HG03460 (cell line): Measurements from ENCODE around the gene SLC45A2.

Experiments
- ATAC-seq: cut with Tn5 transposase; IDR thresholded peaks from one replicate; pipeline ENCODE4 v1.9.1; 2021; ENCODE audit not compliant: unreplicated experiment

The SLC45A2 gene

DNA sequence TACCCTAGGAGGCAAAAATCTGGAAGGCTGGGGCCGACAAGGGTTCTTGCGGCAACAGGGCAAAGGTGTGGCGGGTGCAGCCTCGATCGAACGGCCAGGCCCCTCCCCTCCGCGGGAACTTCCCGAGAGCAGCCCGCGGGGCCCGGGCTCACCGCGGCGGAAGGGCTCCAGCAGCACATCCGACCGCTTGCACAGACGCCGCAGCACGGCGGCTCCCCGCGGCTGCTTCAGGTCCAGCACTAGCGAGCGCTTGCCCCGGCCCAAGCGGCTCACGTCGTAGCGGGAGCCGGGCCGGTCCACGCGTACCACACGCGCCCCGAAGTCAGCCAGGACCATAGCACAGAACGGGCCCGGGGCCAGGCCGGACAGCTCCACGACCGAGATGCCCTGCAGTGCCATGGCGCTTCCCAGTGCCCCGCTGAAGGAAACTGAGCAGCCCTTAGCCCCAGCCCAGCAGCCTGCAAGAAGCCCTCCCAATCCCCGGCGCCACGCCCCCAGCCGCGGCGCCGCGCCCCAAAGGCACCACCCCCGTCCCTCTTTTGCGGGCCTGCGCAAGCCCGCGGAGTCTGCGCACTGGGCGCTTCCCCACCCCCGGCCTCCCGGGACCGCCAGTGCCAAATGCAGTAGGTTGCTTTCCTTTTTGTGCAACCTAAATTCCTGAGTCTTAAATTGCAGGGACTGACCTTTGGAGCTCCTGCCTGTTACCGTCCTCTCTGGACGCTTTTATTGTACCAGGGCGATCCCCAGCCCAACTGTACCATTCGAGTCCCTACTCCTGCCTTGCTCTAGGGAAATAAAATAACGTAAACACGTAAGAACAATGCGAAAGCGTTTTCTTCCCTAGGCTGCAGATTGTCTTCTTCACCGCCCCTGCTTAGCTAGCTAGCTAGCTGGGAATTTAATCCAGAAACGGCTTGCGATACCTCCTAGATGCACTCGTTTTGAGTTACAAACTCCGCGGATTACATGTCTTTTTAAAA is 23.4 kb upstream of the SLC45A2 start, which contains the start of gene AMACR:
AMACR (minus strand) TSS at position 430 of the 980 bp plus-strand sequence; CDS start at position 399, 31 bp downstream.
- peak; percentile 91 for ATAC-seq

DNA sequence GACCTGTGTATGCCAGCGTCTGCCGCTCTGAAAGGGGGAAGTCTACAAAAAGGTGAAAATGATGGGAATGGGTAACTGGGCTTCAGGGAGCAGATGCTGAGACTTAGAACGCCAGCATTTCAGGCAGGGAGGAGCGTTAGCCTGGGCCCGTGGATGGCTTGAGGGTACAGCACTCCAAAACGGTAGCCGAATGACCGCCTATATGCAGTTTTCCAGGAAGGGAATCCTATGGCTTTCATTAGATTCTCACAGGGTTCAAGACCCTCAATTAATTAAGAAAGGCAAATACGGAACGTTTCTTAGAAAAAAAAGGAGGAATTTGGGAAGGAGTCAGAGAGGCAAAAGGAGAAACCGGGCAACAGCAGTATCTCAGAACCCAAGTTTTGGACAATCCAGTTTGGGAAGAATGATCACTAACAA is 22.7 kb upstream of the SLC45A2 start:
- ATAC-seq: no peak

DNA sequence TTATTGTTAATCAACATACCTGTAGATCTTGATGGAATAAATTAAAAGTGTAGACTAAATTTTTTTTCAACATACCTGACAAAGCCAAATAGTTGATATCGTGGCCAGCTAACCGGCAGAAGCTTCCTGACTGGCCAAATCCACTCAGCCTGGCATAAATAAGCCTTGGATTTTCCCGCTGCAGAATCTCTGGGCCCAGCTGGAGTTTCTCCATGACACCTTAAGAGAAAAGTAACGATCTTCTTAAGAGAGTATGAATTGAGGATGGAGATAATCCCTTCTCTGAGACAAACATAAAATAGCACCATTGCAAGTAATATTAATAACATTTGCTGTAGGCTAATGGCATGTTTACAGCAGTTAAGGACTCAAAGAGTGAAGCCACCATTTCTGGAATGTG is 21.2 kb upstream of the SLC45A2 start:
- no peak for ATAC-seq

DNA sequence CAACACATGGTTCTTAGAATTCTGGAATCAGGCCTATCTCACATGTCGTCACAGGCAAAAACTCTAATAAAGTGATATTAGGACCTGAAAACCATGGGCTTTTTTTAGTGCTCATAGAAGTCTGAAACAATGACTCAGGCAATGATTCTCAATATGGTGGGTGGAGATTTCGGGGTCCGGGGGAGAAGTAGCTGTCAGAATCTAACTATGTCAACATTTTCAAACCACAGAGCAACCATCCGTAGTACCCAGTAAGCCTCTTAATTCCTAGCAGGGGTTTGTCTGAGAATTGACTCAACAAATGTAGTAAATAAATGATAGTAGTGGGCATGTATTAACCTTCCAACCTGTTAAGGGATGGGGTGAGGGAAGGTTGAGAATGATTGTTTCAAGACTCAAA is 20.7 kb upstream of the SLC45A2 start:
- ATAC-seq: no peak

DNA sequence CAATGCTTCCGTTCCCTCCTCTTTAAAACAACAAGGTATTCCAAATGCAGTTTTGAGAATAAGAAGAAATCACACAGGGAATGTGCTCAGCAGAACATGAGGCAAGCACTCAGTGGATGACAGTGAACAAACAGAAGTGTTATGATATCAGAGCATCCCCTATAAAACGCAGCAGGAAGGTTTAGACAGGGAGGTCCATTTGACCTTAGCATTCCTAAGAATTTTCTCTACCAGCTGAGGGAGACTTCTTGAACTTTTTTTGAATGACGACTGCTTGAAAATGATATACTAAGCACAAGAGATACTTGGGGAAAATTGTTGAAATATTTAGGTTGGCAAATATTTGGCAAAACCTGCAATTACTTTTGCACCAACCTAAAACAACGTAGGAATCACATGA is 19.4 kb upstream of the SLC45A2 start:
- ATAC-seq: no peak

DNA sequence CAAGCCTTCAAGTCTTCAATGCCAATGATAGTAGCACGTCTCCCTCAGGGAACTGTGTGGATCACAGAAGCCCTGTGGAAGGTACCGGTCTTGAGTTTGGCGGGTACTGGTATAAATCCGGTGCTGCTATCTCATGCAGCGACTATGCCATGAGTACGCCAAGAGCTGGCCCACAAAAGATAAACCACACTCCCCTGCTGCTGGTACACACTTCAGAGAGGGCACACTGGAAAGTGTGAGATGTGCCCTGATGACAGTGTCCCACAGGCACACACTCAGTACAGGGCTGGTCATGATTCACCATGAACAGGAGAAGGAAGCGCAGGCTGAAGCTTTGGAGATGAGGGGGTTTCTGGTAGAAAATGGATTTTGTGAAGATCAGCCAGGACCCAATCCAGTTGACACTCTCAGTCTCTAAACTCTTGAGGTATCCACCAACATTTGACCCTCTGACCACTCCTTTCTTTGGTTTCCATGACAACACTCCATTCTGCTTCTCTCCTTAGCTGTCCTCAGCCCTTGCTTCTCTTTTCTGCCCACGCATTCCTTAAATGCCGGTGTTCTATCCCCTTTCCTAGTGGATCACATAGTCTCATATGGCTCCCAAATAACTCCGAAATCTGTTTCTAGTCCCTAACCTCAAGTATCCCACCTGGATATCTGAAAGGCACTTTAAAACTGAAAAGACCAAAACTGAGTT is 18.3 kb upstream of the SLC45A2 start:
- no peak for ATAC-seq

DNA sequence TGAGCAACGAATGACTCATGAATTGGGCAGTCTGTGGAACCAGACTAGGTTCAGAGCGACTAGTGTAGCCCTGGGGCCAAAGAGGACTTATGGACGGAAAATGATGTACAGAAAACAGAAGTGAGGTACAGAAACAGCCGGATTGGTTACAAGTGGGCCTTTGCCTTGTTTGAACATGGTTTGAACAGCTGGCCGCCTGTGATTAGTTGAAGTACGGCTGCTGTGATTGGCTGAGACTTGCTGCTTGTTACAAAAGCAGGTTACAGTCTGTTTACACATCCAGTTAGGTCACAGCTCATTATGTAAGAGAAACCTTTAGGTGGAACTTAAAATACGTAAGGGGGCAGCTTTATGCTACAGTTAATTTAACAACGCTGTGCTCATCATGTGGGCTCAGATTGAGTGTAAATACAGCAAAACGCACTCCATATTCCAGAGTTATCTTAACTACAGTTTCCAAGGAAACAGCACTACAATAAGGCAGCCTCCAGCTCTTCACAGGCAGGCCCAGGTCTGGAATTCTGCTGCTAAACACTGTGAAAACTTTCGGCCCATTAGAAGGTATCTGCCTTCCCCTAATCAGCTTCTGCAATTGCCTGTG is 16.8 kb upstream of the SLC45A2 start:
- ATAC-seq: no peak

DNA sequence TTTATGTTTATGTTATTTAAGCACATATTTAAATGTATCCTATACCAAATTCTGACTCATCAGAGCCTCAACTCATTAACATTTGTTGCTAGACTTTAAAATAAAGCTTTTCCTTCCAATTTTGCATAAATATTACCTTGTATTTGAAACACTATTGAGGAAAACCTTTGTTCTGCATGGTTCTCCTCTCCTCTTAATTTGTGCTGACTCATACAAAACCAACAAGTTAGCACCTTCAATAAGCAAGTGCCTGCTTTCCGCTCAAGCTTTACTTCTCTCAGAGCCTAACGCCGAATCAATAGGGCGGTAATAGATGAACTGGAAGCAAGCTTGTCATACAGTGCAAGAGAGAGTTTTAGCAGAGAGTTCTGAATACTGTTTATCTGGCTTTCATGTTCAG is 15.5 kb upstream of the SLC45A2 start:
- no peak for ATAC-seq

DNA sequence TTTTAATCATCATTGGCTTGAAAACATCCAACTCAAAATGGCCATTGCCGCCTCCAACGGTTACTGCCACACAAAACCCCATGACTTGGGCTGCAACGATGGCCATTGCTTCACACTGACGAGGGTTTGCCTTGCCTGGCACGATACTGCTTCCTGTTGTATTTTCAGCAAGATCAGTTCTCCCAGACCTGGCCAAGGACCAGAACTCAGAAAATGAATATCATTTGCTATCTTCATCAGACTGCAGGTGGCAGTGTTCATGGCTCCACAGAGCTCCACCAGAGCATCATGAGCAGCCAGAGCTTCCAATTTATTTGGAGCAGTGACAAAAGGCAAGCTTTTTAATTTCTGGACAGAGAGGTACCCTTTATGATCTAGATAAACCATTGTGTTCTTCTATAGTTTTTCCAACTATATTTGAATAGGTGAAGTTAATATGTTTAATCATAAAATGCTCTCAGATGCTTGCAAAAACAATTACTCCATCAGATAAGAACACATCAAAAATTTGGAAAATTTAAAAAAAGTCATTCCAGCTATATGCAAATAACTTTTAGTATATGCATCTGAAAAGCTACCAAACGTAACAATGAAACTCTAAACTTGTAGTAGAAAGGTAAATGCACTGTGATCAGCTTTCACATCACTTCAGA is 13.0 kb upstream of the SLC45A2 start:
- no peak for ATAC-seq

DNA sequence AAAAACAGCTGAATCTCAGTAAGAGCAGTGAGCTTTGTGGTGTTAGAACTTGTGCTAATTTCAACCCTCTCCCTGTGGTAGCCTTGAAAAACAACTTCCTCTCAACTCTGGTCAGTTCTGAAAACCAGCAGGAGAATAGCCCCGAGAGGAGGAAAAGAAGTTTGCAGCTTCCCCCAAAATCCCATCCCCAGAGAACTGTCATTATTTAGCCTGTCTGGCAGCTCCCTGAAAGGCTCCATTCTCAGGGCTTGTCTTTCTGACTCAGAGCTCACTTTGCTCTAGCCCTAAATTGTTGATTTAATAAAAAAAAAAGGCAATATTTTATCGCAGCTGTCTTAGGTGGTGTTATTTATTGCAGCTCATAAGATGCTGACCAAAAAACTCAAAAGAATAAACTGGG is 11.4 kb upstream of the SLC45A2 start:
- ATAC-seq: no peak

DNA sequence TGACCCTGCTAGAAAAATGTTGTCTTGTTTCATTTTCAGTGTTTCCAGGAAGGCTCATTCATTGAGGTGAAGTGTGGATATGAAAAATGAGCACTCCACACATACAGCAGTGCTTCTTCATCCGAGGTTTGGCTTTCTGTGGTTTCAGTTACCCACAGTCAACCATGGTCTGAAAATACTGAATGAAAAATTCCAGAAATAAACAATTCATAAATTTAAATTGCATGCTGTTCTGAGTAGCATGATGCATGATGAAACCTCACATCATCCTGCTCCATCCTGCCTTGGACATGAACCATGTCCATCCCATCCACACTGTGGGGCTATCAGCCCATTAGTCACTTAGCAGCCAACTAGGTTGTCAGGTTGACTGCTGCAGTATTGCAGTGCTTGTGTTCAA is 10.4 kb upstream of the SLC45A2 start:
- peak; percentile 45 for ATAC-seq

DNA sequence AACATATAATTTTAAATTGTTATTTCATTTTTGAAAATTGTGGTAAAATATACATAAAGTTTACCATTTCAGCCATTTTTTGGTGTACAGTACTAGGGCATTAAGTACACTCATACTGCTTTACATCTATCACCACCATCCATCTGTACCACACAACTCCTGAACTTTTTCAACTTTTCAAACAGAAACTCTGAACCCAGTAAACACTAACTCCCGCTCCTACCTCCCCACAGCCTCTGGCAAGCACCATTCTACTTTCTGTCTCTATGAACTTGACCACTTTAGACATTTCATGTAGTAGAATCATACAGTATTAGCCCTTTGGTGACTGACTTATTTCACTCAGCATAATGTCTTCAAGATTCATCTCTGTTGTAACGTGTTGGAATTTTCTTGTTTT is 8.4 kb upstream of the SLC45A2 start:
- no peak for ATAC-seq

DNA sequence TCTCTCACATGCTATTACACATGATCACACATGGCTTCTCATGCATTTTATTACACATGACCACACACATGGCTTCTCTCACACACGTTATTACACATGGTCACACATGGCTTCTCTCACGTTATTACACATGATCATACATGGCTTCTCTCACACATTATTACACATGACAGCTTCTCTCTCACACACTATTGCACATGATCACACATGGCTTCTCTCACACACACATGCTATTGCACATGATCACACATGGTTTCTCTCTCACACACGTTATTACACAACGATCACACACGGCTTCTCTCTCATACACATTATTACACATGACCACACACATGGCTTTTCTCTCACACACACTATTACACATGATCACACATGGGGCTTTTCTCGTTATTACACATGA is 954 bp upstream of the SLC45A2 start:
- no peak for ATAC-seq

DNA sequence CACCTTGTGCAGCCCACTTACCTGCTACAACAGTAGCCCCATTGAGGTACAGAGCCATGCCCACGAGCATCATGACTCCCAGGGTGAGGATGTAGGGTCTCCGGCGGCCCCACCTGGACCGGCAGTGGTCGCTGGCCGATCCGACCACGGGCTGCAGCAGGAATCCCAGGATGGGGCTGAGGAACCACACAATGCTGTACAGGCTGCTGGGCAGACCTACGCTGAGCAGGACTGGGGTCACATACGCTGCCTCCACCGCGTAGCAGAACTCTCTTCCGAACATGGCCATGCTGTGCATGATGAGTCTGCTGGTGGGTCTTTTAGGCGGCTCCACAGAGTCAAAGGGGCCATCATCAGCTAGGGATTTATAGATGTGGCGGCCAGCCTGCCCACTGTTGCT is 315 bp downstream of the SLC45A2 start:
- ATAC-seq: no peak

DNA sequence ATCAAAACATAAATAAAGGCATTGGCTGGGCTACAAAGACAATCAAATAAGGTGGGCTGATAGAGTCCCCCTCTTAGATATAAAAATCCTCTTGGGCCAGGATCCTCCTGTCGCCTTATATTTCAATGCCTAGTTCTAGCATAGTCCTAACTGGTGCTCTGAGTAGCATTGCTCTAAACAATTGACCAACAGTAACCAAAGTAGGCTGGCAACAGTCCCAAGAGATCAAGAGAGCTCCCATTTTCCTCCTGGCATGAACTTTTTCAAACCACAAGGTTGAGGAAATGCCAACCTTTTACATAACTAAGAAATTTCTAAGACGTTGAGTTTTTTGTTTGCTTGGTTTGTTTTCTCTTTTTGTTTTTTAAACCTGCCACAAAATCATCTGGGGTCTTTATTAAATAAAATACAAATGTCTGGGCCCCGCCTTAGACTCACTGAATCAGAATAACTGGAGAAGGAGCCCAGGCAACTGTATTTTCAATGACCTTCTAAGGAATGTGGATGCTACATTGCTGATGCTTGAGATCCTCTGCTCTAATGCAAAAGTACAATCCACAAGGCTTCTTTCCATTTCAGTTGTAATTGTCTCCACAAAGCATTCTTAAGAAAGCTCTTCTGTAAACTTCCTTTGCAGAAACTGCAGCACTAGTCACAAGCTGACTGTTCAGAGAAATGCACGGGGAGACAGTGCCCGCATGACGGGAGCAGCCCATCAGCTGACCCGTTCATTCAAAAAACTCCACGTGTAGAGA is 2.9 kb downstream of the SLC45A2 start:
- no peak for ATAC-seq

DNA sequence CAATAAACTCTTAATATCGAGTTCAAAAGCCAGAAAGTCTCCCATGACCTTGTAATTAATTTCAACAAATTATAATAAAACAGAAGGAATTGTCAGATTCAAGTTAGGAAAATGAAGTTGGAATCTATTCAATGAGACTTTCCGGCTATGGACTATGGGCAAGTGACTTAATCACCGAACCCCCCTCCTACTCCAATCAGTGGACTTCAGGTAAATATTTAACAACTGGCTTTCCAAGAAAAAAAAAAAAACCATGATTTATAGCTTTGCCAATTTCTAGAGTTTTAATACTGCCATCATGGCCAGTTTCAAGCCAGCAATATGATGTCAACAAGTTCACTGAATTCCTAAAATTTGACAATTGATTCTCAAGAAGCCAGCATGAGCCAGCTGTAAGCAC is 4.5 kb downstream of the SLC45A2 start:
- ATAC-seq: no peak

DNA sequence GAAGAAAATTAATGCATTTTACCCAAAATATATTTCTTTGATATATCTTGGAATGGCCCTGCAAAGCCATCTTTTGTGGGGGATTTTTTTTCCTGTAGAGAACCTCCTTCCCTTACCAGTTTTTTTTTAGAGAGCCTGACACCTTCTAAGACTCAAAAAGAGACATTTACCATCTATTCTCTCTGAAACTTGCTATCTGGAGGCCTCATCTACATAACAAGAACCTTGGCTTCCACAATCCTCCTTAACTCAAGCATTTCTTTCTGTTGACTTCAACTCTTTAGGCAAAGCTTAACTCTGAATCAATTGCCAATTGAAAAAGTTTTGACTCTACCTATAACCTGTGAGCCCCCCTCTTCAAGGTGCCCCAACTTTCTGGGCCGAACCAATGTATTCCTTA is 6.2 kb downstream of the SLC45A2 start:
- ATAC-seq: no peak

DNA sequence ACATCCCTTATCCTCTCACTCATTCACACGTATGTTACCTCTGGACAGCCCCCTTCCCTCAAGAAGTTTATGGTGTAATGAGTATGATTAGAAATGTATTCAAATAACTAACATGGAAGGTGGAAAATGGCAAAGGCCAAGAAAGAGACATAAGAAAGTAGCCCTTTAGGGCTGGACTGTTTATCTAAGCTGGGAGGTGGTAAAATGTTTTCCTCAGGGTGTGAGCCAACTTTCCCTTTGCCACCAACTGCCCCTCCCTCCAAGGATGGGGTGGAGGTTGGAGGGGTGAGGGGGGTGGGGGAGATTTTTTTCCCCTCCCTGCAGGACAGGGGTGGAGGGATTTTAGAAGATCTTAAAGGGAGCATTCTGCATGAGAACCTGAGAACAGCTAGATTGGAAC is 8.2 kb downstream of the SLC45A2 start:
- ATAC-seq: no peak

DNA sequence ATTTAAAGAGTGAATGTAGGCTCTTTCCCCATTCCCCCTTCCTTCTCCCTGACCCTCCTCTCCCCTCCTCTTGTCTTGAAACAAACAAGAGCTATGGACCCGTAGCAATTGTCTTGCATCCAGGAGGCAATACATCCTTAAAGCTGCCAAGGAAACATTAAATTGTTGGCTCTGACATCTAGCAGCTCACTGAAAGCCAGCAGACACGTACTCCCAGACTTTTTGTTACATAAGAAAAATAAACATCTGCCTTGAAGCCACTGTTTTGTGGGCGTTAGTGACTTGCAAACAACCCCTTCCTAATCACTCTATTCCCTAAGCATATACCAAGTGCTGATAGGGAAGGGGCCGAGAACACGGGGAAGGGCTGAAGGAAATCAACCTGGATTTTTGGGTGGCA is 8.6 kb downstream of the SLC45A2 start:
- ATAC-seq: no peak

DNA sequence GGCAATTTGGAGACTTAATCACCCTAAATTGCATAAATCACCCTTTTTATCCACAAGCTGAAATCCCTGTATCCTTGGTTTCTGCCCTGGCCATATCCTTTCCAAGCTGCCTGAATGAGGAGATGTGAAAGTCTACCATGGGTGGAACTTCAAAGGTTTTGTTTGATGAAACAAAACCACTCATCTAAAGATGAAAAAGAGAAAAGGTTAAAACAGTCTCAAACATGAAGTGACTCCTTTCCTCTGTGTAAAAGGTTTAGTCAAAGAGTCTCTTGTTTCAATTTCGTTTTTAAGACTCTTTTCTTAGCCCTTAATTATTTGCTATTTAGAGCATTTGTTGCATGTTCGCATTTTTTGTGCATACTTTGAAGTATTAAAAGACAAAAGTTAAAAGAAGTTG is 11.2 kb downstream of the SLC45A2 start:
- no peak for ATAC-seq
